NCI-H2196 (cell line): Measurements from ENCODE around the gene TXNIP.

Experiments
- DNase-seq: peaks from one replicate; lab custom pipeline; 2025; ENCODE audit not compliant: unreplicated experiment; lab: John Stamatoyannopoulos, UW

TXNIP gene

GRCh38 chr1:145946477-145946986 lies 49.8 kb downstream of the TXNIP start:
- no peak for DNase-seq

GRCh38 chr1:145944532-145944931 lies 51.8 kb downstream of the TXNIP start:
- no peak for DNase-seq

GRCh38 chr1:145942871-145943270 lies 53.5 kb downstream of the TXNIP start:
- DNase-seq: no peak
